ENCODE data around the gene LHX4.

Gene LHX4

GRCh38 chr1:180272395-180272794 is 42.3 kb downstream of the LHX4 start:
- no peak for DNase-seq (ENCODE audit: low spot score)

GRCh38 chr1:180273066-180273465 is 43.0 kb downstream of the LHX4 start:
- DNase-seq (ENCODE audit: low spot score) = no peak

GRCh38 chr1:180274221-180274620 is 44.2 kb downstream of the LHX4 start:
- no peak for DNase-seq (ENCODE audit: low spot score)

DNA sequence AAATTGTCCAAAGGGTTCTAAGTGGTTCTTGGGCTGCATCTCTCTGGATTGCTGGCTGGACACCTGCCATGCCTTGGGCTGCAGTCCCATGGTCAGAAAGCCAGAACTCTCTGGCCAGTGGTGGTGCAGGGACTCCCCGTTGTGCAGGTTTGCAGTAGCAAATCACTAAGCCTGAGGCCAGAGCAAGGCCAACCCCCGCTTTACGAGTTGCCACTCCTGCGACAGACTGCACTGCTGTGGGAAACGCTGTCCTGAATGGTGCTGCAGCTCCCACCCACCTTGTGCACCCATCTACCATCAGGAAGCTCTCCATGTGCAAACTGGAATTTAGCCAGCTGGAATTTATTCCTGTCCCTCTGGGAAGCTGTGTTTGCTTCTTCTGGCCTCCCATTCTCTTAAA is 45.7 kb downstream of the LHX4 start:
- DNase-seq (ENCODE audit: low spot score) = no peak

- DNase-seq (ENCODE audit: low spot score) = no peak
Observed at GRCh38 chr1:180277476-180278193, 47.6 kb downstream of the LHX4 start.

DNA sequence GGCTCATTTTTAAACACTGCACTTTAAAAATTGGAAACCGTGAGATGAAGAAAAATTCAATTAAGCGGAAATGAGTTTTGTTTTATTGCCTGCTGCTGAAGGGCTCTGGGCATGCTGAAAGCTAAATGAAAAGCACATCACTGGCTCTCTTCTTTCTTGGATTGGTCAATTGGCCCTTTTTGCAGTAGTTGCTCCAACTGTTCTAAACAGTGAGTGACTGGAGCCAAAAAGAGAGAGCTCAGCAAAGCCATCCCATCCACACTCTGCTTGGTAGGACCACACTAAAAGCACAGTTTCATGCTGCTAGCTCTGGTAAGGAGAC is 48.1 kb downstream of the LHX4 start:
- no peak for DNase-seq (ENCODE audit: low spot score)

DNA sequence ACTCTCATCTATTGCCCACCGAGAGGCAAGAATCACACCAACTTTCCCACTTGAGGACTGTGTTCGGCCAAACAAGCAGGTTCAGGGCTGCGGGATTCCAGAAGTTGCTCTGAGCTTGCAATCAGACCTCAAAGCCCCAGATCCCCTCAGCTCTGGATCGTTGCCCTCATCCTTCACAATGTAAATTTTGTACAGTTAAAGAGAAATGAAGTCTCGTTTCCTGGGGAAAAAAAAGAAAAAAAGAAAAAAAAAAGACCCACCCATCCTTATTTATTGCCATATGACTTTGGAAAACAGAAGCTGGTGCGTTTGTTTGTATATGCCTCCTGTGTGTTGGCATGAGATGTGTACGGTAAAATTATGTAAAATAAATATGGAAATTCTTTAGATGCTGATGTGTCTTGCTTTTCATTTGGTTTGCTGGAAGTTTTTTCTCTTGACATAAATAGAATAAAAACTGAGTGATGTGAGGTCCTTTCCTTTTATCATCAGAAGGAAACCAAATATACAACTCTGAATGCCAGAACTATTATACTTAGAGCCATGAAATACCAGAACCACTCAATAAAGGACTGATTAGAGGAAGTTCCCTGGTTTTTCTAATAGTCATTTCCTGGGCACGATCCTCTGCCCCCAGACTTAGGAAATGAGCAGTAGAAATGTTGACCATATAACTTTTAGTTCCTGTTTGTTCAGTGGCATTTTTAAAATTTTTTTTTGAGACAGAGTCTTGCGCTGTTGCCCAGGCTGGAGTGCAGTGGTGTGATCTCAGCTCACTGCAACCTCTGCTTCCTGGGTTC is 48.7 kb downstream of the LHX4 start:
- DNase-seq (ENCODE audit: low spot score) = no peak

- DNase-seq (ENCODE audit: low spot score) = no peak
Observed at GRCh38 chr1:180279651-180280050, 49.6 kb downstream of the LHX4 start.

DNA sequence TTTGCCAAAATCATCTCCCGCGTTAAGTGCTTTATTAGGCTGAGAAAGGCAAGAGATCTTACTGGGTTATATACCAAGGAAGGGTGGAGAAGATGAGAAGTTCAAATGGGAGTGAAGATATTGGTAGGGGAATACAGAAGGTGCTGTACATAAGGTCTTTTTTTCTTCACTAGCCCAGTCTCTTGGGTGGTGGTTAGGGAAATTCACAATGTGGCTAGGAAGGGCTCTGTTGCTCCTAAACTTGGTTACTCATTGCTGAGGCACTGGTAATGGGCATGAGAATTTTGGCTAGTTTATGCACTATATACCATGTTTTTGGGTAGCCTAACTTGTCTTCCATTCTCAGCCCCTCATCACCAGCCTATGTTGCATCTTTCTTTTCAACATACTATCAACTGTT is 50.6 kb downstream of the LHX4 start:
- DNase-seq (ENCODE audit: low spot score) = no peak

DNA sequence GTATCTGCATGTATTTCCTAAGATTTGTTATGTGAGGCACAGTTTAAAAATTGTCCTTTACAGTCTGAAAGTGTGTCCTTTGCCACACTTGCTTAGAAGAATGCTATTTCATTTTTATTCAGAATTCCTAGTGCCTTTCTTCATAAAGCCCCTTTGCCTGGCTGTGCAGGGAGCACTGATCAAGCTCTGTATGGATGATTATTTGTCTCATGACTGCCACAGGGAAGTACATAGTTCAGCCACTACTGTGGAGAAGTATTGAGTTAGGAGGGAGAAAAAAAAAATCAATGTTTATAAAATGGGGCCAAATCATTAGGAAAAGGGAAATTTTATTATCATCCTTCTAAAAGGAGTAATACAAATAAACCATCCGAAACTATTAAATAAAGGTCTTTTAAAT is 51.4 kb downstream of the LHX4 start:
- no peak for DNase-seq (ENCODE audit: low spot score)

- no peak for DNase-seq (ENCODE audit: low spot score)
Observed at GRCh38 chr1:180282401-180283044, 52.5 kb downstream of the LHX4 start.

- DNase-seq (ENCODE audit: low spot score) = no peak
Observed at GRCh38 chr1:180283098-180283497, 53.0 kb downstream of the LHX4 start.

- DNase-seq (ENCODE audit: low spot score) = no peak
Observed at GRCh38 chr1:180286417-180286816, 56.4 kb downstream of the LHX4 start.

- no peak for DNase-seq (ENCODE audit: low spot score)
Observed at GRCh38 chr1:180287988-180288705, 58.1 kb downstream of the LHX4 start.

DNA sequence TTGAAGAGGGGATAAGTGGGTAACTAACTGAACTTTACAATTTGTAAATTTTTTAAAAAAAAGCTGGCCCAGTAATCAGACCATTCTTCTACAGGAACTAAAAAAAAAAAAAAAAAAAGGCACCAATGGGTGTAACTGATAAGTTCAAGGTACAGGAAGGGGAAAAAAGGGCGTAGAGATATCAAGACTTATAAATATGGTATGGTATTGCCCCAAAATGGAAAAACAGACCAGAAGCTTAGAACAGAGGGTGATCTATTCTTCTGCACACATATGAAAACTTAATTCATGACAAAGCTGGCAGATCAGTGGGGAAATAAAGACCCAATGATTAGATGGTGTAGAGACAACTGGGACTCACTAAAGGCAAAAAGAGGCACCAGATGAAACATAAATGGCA is 58.9 kb downstream of the LHX4 start:
- DNase-seq (ENCODE audit: low spot score) = no peak

GRCh38 chr1:180290265-180291001 is 60.4 kb downstream of the LHX4 start:
- no peak for DNase-seq (ENCODE audit: low spot score)

DNA sequence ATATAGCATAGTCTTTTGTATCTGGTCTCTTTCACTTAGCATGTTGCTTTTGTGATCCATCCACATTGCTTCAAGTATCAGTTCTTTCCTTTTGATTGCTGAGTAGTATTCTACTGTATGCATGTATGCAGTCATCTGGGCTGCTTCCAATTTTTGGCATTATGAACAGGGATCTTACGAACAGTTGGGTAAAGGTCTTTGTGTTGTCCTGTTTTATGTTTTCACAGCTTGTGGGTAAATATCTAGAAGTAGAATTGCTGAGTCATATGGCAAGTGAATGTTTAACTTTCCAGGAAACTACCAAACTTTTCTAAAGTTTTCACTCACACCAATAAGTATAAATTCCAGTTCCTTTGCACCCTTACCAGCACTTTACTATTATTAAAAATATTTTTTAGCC is 60.9 kb downstream of the LHX4 start:
- DNase-seq (ENCODE audit: low spot score) = no peak

- DNase-seq (ENCODE audit: low spot score) = no peak
Observed at GRCh38 chr1:180294711-180295110, 64.6 kb downstream of the LHX4 start.

GRCh38 chr1:180295999-180296398 is 65.9 kb downstream of the LHX4 start:
- no peak for DNase-seq (ENCODE audit: low spot score)

- no peak for DNase-seq (ENCODE audit: low spot score)
Observed at GRCh38 chr1:180299479-180300221, 69.6 kb downstream of the LHX4 start.

GRCh38 chr1:180301135-180301742 is 71.2 kb downstream of the LHX4 start:
- no peak for DNase-seq (ENCODE audit: low spot score)
